Left ventricle myocardium superior (tissue), 1 donor: ENCODE data around the gene MEGF8. TPM values are rescaled to one million over a fixed set of nuclear protein-coding genes. Genes with fewer than 3 reads are reported as not detected.
A peak's percentile ranks its signal among the peaks of the same experiment; 100 is the strongest.

Experiments
- ATAC-seq: fragments of 200-7000 bp; cut with Tn5 transposase; one replicate; pipeline ENCODE4 v1.9.1; 2020; ENCODE audit warnings: mild to moderate bottlenecking, moderate library complexity
- DNase-seq: peaks from one replicate; pipeline ENCODE4 v3.0.0-alpha.2; 2020
- intact Hi-C: fragments of 100-400 bp; cut with micrococcal nuclease; formaldehyde crosslinking; loops from one replicate; pipeline ENCODE4 v1.11.0; 2022
- total RNA-seq: library from RNA; stranded (reverse); fragmentation: NEBNext Ultra II Directional; extraction: Animal tissue kit (Norgen Biotek cat#: 25700); gene quantifications from one replicate; pipeline ENCODE4 v1.2.1, GENCODE V29; 2021
- donor health status: DM: no; HTN: yes; CAD: no; lungs with severe emphysema.

MEGF8 gene
- total RNA-seq, 1 donor from 2014 or later, result 37.4 TPM

- intact Hi-C loops, result no loop called here
- DNase-seq, result no peak
- ATAC-seq, result no peak
Measured at GRCh38 chr19:42400404-42400803, 75.0 kb downstream of the MEGF8 start.

- intact Hi-C loops, result no loop called here
- ATAC-seq, result peak; percentile 71
- peak; percentile 89 for DNase-seq
Measured at GRCh38 chr19:42401365-42402303, 76.2 kb downstream of the MEGF8 start.

- intact Hi-C loops, result no loop called here
- no peak for ATAC-seq
Measured at GRCh38 chr19:42402376-42403116, 77.1 kb downstream of the MEGF8 start.

GRCh38 chr19:42403586-42403985 lies 78.2 kb downstream of the MEGF8 start:
- DNase-seq, result no peak
- ATAC-seq, result no peak
- intact Hi-C loops, result no loop called here

More at GRCh38 chr19:42402376-42403116, 77.1 kb downstream of the MEGF8 start:
- no peak for DNase-seq

GRCh38 chr19:42406111-42406510 lies 80.7 kb downstream of the MEGF8 start:
- ATAC-seq, result no peak

GRCh38 chr19:42407085-42407815 lies 81.8 kb downstream of the MEGF8 start:
- DNase-seq (no peak), ATAC-seq (no peak)
- intact Hi-C loops, result no loop called here

More at GRCh38 chr19:42406111-42406510, 80.7 kb downstream of the MEGF8 start:
- intact Hi-C loops, result no loop called here
- DNase-seq, result no peak

- ATAC-seq, result no peak
- DNase-seq, result no peak
- intact Hi-C loops, result no loop called here
Measured at GRCh38 chr19:42407816-42408175, 82.4 kb downstream of the MEGF8 start.

GRCh38 chr19:42409477-42409876 lies 84.0 kb downstream of the MEGF8 start:
- DNase-seq (peak; percentile 79), ATAC-seq (peak; percentile 64)
- intact Hi-C loops, result no loop called here

- no peak for DNase-seq
- ATAC-seq, result no peak
- intact Hi-C loops, result no loop called here
Measured at GRCh38 chr19:42410371-42410770, 84.9 kb downstream of the MEGF8 start.

- intact Hi-C loops, result no loop called here
- DNase-seq (no peak), ATAC-seq (no peak)
Measured at GRCh38 chr19:42411581-42412178, 86.2 kb downstream of the MEGF8 start.

- DNase-seq, result no peak
- ATAC-seq, result peak; percentile 23
- intact Hi-C loops, result no loop called here
Measured at GRCh38 chr19:42412227-42412626, 86.8 kb downstream of the MEGF8 start.

GRCh38 chr19:42412661-42413076 lies 87.2 kb downstream of the MEGF8 start:
- DNase-seq (peak; percentile 65), ATAC-seq (peak; percentile 77)
- intact Hi-C loops, result no loop called here

- ATAC-seq (peak; percentile 40), DNase-seq (peak; percentile 75)
- intact Hi-C loops, result no loop called here
Measured at GRCh38 chr19:42419309-42419708, 93.9 kb downstream of the MEGF8 start.

GRCh38 chr19:42420055-42420544 lies 94.7 kb downstream of the MEGF8 start:
- DNase-seq, result peak; percentile 68
- intact Hi-C loops, result no loop called here
- no peak for ATAC-seq

- intact Hi-C loops, result no loop called here
- DNase-seq (no peak), ATAC-seq (no peak)
Measured at GRCh38 chr19:42421101-42421500, 95.7 kb downstream of the MEGF8 start.

GRCh38 chr19:42421591-42422031 lies 96.2 kb downstream of the MEGF8 start:
- DNase-seq, result peak; percentile 66
- intact Hi-C loops, result no loop called here
- ATAC-seq, result peak; percentile 20

- ATAC-seq, result peak; percentile 68
- DNase-seq, result peak; percentile 59
- intact Hi-C loops, result no loop called here
Measured at GRCh38 chr19:42422092-42422900, 96.9 kb downstream of the MEGF8 start.

GRCh38 chr19:42422901-42423461 lies 97.5 kb downstream of the MEGF8 start:
- intact Hi-C loops, result no loop called here
- DNase-seq (no peak), ATAC-seq (peak; percentile 18)
